Coronary artery (tissue), 2 donors: ENCODE results near the gene ZNF106.

Source experiments
- DNase-seq: peaks from one replicate; pipeline ENCODE4 v3.0.0-alpha.2; 2017; ENCODE audit warnings: low spot score
- H3K27ac ChIP-seq, 2 donors: fragments of 200-600 bp; sonication (generic); one replicate each; pipeline ENCODE4 v1.5.1; 2016 to 2019
- H3K4me3 ChIP-seq: fragments of 200-600 bp; sonication (generic); 2 replicates; pipeline ENCODE4 v1.5.1; 2016; ENCODE audit warnings: mild to moderate bottlenecking, moderate library complexity
- TF ChIP-seq, protein P1 (sequence below): fragments of 200-600 bp; sonication (generic); IDR thresholded peaks from one replicate; pipeline ENCODE4 v1.5.1; 2019; ENCODE audit warnings: antibody characterized with exemption

The ZNF106 gene

DNA sequence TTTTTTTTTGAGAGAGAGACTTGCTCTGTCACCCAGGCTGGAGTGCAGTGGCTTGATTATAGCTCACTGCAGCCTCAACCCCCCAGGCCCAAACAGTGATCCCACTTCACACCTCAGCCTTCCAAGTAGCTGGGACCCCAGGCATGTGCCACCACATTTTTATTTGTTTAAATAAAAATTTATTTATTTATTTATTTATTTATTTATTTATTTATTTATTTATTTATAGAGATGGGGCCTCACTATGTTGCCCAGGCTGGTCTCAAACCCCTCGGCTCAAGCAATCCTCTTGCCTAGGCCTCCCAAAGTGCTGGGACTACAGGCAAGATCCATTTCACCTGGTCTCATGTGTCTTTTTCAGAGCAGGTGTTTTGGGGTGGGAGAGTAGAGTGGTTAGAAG, 116.1 kb downstream of the ZNF106 start:
- no peak overlapping the region for H3K27ac ChIP-seq
- DNase-seq = no peak
- no peak overlapping the region for H3K4me3 ChIP-seq
- TF ChIP-seq, protein P1, sequence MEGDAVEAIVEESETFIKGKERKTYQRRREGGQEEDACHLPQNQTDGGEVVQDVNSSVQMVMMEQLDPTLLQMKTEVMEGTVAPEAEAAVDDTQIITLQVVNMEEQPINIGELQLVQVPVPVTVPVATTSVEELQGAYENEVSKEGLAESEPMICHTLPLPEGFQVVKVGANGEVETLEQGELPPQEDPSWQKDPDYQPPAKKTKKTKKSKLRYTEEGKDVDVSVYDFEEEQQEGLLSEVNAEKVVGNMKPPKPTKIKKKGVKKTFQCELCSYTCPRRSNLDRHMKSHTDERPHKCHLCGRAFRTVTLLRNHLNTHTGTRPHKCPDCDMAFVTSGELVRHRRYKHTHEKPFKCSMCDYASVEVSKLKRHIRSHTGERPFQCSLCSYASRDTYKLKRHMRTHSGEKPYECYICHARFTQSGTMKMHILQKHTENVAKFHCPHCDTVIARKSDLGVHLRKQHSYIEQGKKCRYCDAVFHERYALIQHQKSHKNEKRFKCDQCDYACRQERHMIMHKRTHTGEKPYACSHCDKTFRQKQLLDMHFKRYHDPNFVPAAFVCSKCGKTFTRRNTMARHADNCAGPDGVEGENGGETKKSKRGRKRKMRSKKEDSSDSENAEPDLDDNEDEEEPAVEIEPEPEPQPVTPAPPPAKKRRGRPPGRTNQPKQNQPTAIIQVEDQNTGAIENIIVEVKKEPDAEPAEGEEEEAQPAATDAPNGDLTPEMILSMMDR = no peak

DNA sequence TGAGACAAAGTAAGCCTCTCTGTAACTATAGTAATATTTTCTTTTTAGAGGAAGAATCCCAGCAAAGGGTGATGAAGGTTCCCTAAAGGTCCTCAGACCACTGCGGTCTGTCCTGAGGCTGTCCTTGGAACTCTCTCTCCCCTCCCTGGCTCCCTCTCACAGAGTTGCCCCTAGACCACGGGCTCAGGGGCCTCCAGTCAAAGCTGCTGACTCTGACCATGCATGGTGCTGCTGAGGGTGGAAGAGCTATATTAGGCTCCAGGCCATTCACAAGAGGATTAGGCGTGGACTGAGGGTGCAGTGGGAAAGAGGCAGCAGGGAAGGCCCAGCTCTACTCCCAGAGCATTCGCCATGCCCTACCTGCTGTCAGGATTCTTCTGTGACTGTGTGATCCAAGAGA, 117.0 kb downstream of the ZNF106 start:
- TF ChIP-seq, protein P1 = no peak
- no peak overlapping the region for H3K27ac ChIP-seq
- no peak overlapping the region for H3K4me3 ChIP-seq
- no peak for DNase-seq

DNA sequence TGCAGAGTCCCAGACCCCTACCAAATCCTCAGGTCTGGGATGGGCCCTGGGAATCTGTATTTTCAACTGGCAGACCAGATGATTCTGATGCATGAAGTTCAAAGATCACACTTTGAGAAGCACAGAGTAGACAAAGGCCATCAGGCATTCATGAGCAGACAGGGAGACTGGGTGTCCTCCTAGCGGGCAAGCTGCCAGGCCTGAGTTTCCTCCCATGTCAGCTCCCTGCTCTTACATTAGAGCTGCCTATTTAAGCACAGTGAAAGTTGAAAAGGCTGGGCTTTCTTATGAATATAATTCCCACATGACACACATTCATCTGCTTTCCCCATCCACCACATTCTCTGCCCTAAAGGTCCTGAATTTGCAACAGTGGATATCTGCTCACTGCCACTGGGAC, 117.7 kb downstream of the ZNF106 start:
- no peak for DNase-seq
- Histone ChIP-seq H3K27ac (no peak overlapping the region), H3K4me3 (no peak overlapping the region)
- TF ChIP-seq, protein P1 = no peak

DNA sequence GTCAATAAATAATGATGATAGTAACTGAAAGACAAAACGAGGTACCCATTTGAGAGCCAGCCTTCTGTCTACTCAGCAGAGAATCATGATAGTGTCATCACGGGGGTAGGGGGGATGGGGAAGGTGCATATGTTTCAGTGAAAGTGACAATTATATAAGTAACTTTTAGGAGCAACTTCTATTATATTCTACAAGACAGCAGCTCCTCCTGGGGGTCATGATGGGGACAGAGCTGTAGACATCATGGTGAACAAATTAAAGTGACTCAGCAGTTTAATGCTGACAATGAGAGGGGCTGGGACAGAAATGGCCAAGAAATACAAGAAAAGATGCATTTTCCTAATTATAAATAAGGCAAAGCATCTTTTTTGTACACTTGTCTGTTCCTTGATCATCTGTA, 119.8 kb downstream of the ZNF106 start:
- H3K4me3 ChIP-seq = no peak overlapping the region
- TF ChIP-seq, protein P1 = no peak
- DNase-seq = no peak
- H3K27ac ChIP-seq = no peak overlapping the region

DNA sequence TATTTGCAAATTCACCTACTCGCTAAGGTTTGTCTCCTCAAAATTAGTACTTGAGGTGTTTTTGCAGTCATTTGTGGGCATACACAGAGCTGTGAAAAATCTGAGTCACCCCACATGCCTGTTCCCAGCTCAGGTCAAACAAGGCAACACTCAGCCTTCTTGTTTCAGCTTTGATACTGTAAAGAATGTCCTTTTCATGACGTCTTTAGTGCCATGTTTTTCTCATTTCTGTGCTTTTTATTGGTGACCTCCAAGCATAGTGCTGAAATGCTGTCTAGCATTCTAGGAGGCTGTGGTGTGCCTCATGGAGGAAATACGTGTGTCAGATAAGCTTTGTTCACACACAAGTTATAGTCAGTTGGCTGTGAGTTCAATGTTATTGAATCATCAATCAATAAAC, 122.8 kb downstream of the ZNF106 start:
- no peak for DNase-seq
- Histone ChIP-seq H3K4me3 (no peak overlapping the region), H3K27ac (no peak overlapping the region)
- TF ChIP-seq, protein P1 = no peak

DNA sequence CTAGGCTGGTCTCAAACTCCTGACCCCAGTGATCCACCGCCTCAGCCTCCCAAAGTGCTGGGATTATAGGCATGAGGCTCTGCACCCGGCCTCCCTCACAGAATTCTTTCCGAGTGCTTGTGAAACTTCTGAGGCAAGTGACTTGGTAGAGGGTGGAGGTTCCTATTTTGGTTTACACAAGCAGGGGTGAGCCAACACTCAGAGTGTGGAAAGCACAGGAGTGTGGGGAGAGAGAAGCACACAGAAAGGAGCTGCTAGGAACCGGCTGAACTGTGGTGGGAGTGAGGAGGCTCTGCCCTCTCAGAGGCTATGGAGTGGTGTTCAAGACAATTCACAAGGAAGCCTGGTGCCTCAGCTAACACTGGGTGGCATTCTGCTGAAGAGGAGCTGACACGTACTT, 123.9 kb downstream of the ZNF106 start:
- H3K4me3 ChIP-seq = no peak overlapping the region
- no peak for DNase-seq
- TF ChIP-seq, protein P1 = no peak
- no peak overlapping the region for H3K27ac ChIP-seq

DNA sequence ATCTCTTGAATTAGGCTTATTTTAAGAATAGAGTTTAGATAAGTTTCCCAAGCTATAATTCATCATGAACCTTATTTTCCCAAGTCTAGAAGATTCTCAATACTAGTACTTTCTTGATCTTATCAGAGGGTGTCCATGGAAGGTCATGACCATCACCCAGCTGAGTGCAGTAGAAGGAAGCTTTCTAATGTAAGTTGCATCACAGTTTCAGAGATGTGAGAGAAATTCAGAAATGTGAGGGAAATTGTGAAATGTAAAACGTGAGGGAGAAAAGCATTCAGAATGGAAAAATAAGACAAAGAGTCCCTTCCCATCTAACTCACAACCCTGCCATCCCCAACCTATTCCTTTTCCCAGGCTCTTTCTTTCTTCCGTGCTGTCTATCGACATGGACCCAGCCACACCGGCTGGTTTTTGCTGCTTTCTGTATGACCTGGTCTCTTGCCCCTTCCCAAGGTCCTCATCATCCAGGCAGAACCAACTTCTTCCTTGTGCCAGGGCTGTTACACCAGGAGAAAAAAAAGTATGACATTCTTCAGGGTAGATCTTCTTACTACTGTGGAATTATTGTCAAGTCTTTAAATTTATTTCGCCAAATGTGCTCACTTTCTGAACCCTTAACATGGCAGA, 124.9 kb downstream of the ZNF106 start:
- Histone ChIP-seq H3K27ac (no peak overlapping the region), H3K4me3 (no peak overlapping the region)
- no peak for DNase-seq
- TF ChIP-seq, protein P1 = no peak
